MM.1S (cell line): ENCODE data around the gene CD226.

ENCODE experiments used
- DNase-seq: peaks from one replicate; pipeline ENCODE4 v3.0.0-alpha.2; 2015
- H2AFZ ChIP-seq: fragments of 300-600 bp; sonication (generic); 2 replicates; pipeline ENCODE4 v1.6.0; 2016; ENCODE audit warnings: antibody characterized with exemption, low read length
- H3F3A ChIP-seq: fragments of 300-600 bp; sonication (generic); 2 replicates; pipeline ENCODE4 v1.6.1; 2016; ENCODE audit warnings: mild to moderate bottlenecking, antibody characterized with exemption, low read length, moderate library complexity, mixed read lengths; ENCODE audit not compliant: insufficient read depth
- H3K27ac ChIP-seq: fragments of 300-600 bp; sonication (generic); 2 replicates; pipeline ENCODE4 v1.5.1; 2016; ENCODE audit warnings: mild to moderate bottlenecking, low read length
- H3K27me3 ChIP-seq: fragments of 300-600 bp; sonication (generic); replicated peaks from 2 replicates; pipeline ENCODE4 v1.6.0; 2016; ENCODE audit warnings: low read length; ENCODE audit not compliant: insufficient read depth
- H3K36me3 ChIP-seq: fragments of 300-600 bp; sonication (generic); replicated peaks from 2 replicates; pipeline ENCODE4 v1.6.1; 2016; ENCODE audit warnings: mild to moderate bottlenecking, low read length, mixed read lengths; ENCODE audit not compliant: insufficient read depth
- H3K4me1 ChIP-seq: fragments of 300-600 bp; sonication (generic); 2 replicates; pipeline ENCODE4 v1.6.1; 2016; ENCODE audit warnings: low read length, mixed read lengths
- H3K4me2 ChIP-seq: fragments of 300-600 bp; sonication (generic); 2 replicates; pipeline ENCODE4 v1.6.0; 2016; ENCODE audit warnings: low read depth, low read length
- H3K4me3 ChIP-seq: fragments of 300-600 bp; sonication (generic); 2 replicates; pipeline ENCODE4 v1.5.1; 2016; ENCODE audit warnings: low read length, mixed read lengths
- H3K79me2 ChIP-seq: fragments of 300-600 bp; sonication (generic); 2 replicates; pipeline ENCODE4 v1.6.1; 2016; ENCODE audit warnings: mixed run types, low read length, mixed read lengths
- H3K9ac ChIP-seq: fragments of 300-600 bp; sonication (generic); 2 replicates; pipeline ENCODE4 v1.6.1; 2016; ENCODE audit warnings: low read length, mixed read lengths
- H3K9me2 ChIP-seq: fragments of 300-600 bp; sonication (generic); replicated peaks from 2 replicates; pipeline ENCODE4 v1.6.1; 2016; ENCODE audit warnings: mild to moderate bottlenecking, low read length, mixed read lengths; ENCODE audit not compliant: insufficient read depth
- H3K9me3 ChIP-seq: fragments of 300-600 bp; sonication (generic); replicated peaks from 2 replicates; pipeline ENCODE4 v1.6.1; 2016; ENCODE audit warnings: mild to moderate bottlenecking, low read length, mixed read lengths; ENCODE audit not compliant: insufficient read depth
- H4K20me1 ChIP-seq: fragments of 300-600 bp; sonication (generic); 2 replicates; pipeline ENCODE4 v1.6.1; 2016; ENCODE audit warnings: mild to moderate bottlenecking, low read length, moderate library complexity, mixed read lengths; ENCODE audit not compliant: insufficient read depth
- EZH2 ChIP-seq: fragments of 300-600 bp; sonication (generic); optimal IDR thresholded peaks from 2 replicates; pipeline ENCODE3; 2017; ENCODE audit warnings: low read depth, mild to moderate bottlenecking, antibody characterized with exemption, low read length, mixed read lengths
- EZH2phosphoT487 ChIP-seq: fragments of 300-600 bp; sonication (generic); IDR thresholded peaks from 2 replicates; pipeline ENCODE4 v1.6.1; 2018; ENCODE audit warnings: antibody characterized with exemption, low read length
- TF ChIP-seq, protein P1 (sequence below): fragments of 300-600 bp; sonication (generic); IDR thresholded peaks from 2 replicates; pipeline ENCODE4 v1.5.1; 2016; ENCODE audit warnings: antibody characterized with exemption, low read length, mixed read lengths

Gene CD226

DNA sequence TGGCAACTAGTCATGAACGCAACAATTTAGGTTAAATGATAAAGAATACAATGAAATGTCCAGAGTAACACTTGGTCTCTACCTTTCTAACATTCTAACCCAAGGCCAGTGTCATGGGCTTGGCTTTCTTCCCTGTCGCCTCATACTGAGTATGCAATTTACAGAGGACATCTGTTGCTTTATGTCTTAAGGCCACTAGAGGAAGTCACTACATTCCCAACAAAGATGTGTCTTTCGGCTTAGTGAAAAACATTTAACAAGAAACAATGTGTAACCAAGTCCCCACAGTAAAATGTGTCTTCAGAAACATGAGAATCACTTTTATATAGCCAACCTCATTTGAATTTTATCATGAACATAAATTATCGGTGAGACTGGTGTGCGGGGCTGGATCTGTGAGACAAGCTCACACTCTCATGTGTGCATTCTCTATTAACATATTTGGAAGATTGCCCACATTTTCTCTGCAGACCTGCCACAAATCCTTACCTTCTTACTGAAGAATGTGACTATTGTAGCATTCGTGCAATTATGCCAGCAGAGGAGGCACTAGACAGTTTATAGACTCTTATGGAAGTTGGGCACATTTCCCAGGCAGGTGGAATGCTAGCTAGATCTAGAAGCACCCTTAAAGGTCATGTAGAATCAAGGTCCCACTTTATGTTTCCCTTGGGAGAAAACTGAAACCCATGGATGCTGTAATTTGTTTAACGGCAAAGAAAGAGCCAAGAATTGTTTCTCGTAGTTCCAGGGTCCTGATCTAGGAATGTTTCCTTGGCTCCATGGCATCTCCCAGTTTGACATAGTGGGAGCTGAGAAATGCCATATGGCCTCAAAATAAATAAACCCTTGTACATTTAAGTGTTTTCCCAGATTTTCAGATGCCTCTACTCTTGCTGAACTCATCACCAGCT is 101.8 kb downstream of the CD226 start:
- Histone ChIP-seq H3K4me3 (no peak overlapping the region), H2AFZ (no peak overlapping the region), H3K9ac (no peak overlapping the region), H3K4me1 (no peaks in the 10 kb centered on the region), H3K9me2 (no peaks in the 10 kb centered on the region), H3K27ac (no peak overlapping the region), H3F3A (no peaks in the 10 kb centered on the region), H3K36me3 (no peaks in the 10 kb centered on the region), H3K27me3 (no peaks in the 10 kb centered on the region), H3K79me2 (no peaks in the 10 kb centered on the region), H3K4me2 (no peak overlapping the region), H3K9me3 (no peaks in the 10 kb centered on the region), H4K20me1 (no peaks in the 10 kb centered on the region)
- no peak for DNase-seq
- no peak for TF ChIP-seq EZH2phosphoT487
- TF ChIP-seq, protein P1, sequence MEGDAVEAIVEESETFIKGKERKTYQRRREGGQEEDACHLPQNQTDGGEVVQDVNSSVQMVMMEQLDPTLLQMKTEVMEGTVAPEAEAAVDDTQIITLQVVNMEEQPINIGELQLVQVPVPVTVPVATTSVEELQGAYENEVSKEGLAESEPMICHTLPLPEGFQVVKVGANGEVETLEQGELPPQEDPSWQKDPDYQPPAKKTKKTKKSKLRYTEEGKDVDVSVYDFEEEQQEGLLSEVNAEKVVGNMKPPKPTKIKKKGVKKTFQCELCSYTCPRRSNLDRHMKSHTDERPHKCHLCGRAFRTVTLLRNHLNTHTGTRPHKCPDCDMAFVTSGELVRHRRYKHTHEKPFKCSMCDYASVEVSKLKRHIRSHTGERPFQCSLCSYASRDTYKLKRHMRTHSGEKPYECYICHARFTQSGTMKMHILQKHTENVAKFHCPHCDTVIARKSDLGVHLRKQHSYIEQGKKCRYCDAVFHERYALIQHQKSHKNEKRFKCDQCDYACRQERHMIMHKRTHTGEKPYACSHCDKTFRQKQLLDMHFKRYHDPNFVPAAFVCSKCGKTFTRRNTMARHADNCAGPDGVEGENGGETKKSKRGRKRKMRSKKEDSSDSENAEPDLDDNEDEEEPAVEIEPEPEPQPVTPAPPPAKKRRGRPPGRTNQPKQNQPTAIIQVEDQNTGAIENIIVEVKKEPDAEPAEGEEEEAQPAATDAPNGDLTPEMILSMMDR = no peak
- no peak for TF ChIP-seq EZH2

DNA sequence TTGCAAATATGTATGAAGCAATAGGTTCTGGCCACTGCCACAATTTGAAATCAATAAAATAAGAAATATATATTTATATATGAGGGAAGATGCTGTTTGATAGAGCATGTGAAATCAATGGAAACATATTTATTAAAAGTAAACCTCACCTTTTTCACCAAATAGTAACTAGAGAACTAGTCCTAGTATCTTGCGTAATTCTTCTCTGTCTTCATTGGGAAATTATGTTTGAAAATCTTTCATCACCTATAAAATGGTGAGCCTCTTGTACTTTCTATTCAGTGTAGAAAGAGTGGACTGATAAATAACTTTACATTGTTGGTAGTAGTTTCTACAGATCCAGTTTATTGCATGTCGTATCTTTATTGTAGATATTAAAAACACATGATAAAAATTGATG is 103.0 kb downstream of the CD226 start:
- no peaks in the 10 kb centered on the region for H3K9me3 ChIP-seq
- no peaks in the 10 kb centered on the region for H3K4me1 ChIP-seq
- H3K9ac ChIP-seq = no peak overlapping the region
- H4K20me1 ChIP-seq = no peaks in the 10 kb centered on the region
- no peaks in the 10 kb centered on the region for H3F3A ChIP-seq
- no peak overlapping the region for H3K4me3 ChIP-seq
- H3K27me3 ChIP-seq = no peaks in the 10 kb centered on the region
- no peak for TF ChIP-seq EZH2phosphoT487
- H3K4me2 ChIP-seq = no peak overlapping the region
- DNase-seq = no peak
- H3K36me3 ChIP-seq = no peaks in the 10 kb centered on the region
- no peaks in the 10 kb centered on the region for H3K9me2 ChIP-seq
- H3K79me2 ChIP-seq = no peaks in the 10 kb centered on the region
- no peak overlapping the region for H3K27ac ChIP-seq
- H2AFZ ChIP-seq = no peak overlapping the region

DNA sequence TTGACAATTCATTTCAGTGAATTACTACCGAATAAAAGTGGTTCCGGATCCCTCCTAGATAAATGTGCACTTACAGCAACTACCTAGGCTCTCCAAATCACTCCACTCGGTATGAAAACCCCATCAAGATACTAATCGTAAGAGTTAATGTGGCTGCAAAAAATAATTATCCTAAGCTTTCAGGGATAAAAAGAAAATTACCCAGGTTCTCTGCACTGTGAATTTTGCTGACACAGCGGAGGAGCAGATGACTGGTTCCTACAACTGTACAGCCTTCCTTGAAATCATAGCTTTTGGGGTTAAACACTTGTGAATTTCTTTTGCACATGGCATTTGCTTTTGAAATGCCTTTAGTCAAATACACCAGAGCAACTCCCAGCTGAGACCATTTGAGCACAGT is 104.7 kb downstream of the CD226 start:
- Histone ChIP-seq H3K9me3 (no peaks in the 10 kb centered on the region), H3K4me2 (no peak overlapping the region), H4K20me1 (no peaks in the 10 kb centered on the region), H3K4me3 (no peak overlapping the region), H2AFZ (no peak overlapping the region), H3K36me3 (no peaks in the 10 kb centered on the region), H3K4me1 (no peaks in the 10 kb centered on the region), H3K9ac (no peak overlapping the region), H3K27ac (no peak overlapping the region), H3F3A (no peaks in the 10 kb centered on the region), H3K27me3 (no peaks in the 10 kb centered on the region), H3K9me2 (no peaks in the 10 kb centered on the region), H3K79me2 (no peaks in the 10 kb centered on the region)
- DNase-seq = no peak
- TF ChIP-seq, protein P1 = no peak
- no peak for TF ChIP-seq EZH2
- TF ChIP-seq EZH2phosphoT487 = no peak

DNA sequence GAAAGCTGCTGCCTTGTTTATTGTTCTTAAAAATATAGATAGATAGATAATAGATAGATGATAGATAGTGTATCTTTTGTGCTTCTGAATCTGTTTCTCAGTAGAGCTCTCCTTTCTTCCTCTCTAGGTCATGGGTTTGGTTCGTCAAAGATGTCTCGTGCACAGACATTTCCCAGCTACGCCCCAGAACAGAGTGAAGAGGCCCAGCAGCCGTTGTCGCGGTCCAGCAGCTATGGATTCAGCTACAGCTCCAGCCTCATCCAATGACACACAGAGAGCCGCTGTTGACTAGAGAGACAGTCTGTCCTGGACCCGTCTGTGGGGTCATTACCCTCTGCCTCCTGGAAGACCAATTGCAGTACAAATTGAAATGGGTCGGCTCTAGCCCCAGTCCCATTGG is 106.6 kb downstream of the CD226 start:
- Histone ChIP-seq H3F3A (no peaks in the 10 kb centered on the region), H3K9me3 (no peaks in the 10 kb centered on the region), H3K4me3 (no peak overlapping the region), H3K4me1 (no peaks in the 10 kb centered on the region), H3K4me2 (no peak overlapping the region), H3K36me3 (no peaks in the 10 kb centered on the region), H3K79me2 (no peaks in the 10 kb centered on the region), H3K27ac (no peak overlapping the region), H2AFZ (no peak overlapping the region), H3K9ac (no peak overlapping the region), H3K9me2 (no peaks in the 10 kb centered on the region), H4K20me1 (no peaks in the 10 kb centered on the region), H3K27me3 (no peaks in the 10 kb centered on the region)
- no peak for DNase-seq
- TF ChIP-seq EZH2 (no peak), EZH2phosphoT487 (no peak)
- TF ChIP-seq, protein P1 = no peak
